Calu3 (cell line): ENCODE results near the gene TRAF3IP3. TPM values are rescaled to one million over a fixed set of nuclear protein-coding genes. Genes with fewer than 3 reads are reported as not detected.
"Not testable (repeated sequence)": the region's sequence is repeated elsewhere in the genome, so short reads cannot be mapped to it uniquely, and the experiment has no call there.

Source experiments
- BruUV-seq: library from RNA; stranded (reverse); fragments of 400-500 nt; replicated peaks from 2 replicates; lab custom pipeline; 2021; lab: Mats Ljungman, UMichigan
- CTCF ChIA-PET: fragments of 300-600 bp; sonication (Branson Sonifier 250); formaldehyde crosslinking; loops from one replicate; lab custom pipeline; 2022; ENCODE audit warnings: antibody characterized with exemption; lab: Charles Lee
- DNase-seq: peaks from one replicate; pipeline ENCODE4 v3.0.0; 2022
- H3K27ac Mint-ChIP-seq: one replicate; pipeline ENCODE4 v1.8.0; 2022; ENCODE audit warnings: mixed read lengths; ENCODE audit not compliant: unreplicated experiment
- H3K27me3 Mint-ChIP-seq: one replicate; pipeline ENCODE4 v1.8.0; 2022; ENCODE audit warnings: mixed read lengths; ENCODE audit not compliant: unreplicated experiment
- H3K36me3 Mint-ChIP-seq: one replicate; pipeline ENCODE4 v1.8.0; 2022; ENCODE audit warnings: mild to moderate bottlenecking, moderate library complexity, mixed read lengths; ENCODE audit not compliant: insufficient read depth, unreplicated experiment
- H3K4me1 Mint-ChIP-seq: one replicate; pipeline ENCODE4 v1.8.0; 2022; ENCODE audit warnings: mild to moderate bottlenecking, low read depth, mixed read lengths; ENCODE audit not compliant: unreplicated experiment
- H3K4me3 Mint-ChIP-seq: one replicate; pipeline ENCODE4 v1.8.0; 2022; ENCODE audit warnings: mild to moderate bottlenecking, low read depth, moderate library complexity, mixed read lengths; ENCODE audit not compliant: unreplicated experiment
- H3K9me3 Mint-ChIP-seq: one replicate; pipeline ENCODE4 v1.8.0; 2022; ENCODE audit warnings: low read depth, mixed read lengths; ENCODE audit not compliant: unreplicated experiment
- intact Hi-C: fragments of 100-400 bp; cut with micrococcal nuclease; formaldehyde crosslinking; loops from one replicate; pipeline ENCODE4 v1.10.0; 2022; ENCODE audit not compliant: unreplicated experiment
- total RNA-seq: library from RNA; stranded (reverse); gene quantifications from 2 replicates; pipeline ENCODE4 v1.2.3, GENCODE V29; 2022
- TF ChIP-seq, protein P1 (sequence below): fragments of 200-600 bp; IDR thresholded peaks from one replicate; pipeline ENCODE4 v1.8.0; 2022; ENCODE audit warnings: antibody characterized with exemption; ENCODE audit not compliant: unreplicated experiment

The TRAF3IP3 gene
- total RNA-seq, 1 experiment from 2014 or later = not detected

DNA sequence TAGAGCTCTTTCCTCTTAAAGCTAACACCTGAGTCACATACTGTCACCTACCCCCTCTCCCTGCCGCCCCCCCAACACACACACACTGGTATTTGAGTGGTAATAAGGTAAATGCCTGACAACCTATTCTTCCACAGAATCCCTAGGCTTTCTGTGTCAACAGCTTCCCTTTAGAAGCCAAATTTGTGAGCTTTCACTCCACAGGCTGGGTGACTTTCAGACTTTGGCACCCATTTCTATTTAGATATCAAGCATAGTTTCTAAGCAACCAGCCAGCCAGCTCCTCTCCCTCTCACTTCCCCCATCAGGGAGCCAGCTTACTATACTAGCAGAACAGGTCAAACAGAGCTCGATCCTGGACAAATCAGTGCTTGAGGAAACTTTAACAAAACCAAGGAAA lies 31.7 kb downstream of the TRAF3IP3 start:
- CTCF ChIA-PET = interaction anchor here (0.7 to 1.0 kb wide), 3 partner anchors 11 to 273 kb away, joined by 3 to 4 read pairs (median 3); no protein-coding TSS in a partner anchor
- peak overlapping the region; percentile 51 for H3K27ac Mint-ChIP-seq

DNA sequence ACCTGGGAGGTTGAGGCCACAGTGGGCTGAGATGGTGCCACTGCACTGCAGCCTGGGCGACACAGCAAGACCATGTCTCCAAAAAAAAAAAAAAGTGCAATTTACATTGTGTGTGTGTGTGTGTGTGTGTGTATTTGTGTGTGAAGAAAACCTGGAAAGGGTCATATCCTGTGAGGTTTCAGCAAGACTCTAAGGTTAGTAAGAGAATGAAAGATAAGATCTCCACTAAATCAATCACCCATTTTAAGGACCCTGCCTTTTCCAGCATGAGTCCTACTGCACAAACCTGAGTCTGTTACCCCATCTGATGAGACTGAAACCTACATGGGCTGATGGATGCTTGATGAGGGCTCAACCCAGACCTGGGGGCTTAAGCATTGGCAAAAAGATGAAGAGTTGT lies 33.4 kb downstream of the TRAF3IP3 start:
- CTCF ChIA-PET = no interaction called here
- no peaks in the 10 kb centered on the region for H3K9me3 Mint-ChIP-seq
- no TSS peak for BruUV-seq
- H3K4me3 Mint-ChIP-seq = no peak overlapping the region
- peaks cover 43% of the 10 kb centered on the region for H3K36me3 Mint-ChIP-seq
- intact Hi-C loops = no loop called here
- TF ChIP-seq, protein P1, sequence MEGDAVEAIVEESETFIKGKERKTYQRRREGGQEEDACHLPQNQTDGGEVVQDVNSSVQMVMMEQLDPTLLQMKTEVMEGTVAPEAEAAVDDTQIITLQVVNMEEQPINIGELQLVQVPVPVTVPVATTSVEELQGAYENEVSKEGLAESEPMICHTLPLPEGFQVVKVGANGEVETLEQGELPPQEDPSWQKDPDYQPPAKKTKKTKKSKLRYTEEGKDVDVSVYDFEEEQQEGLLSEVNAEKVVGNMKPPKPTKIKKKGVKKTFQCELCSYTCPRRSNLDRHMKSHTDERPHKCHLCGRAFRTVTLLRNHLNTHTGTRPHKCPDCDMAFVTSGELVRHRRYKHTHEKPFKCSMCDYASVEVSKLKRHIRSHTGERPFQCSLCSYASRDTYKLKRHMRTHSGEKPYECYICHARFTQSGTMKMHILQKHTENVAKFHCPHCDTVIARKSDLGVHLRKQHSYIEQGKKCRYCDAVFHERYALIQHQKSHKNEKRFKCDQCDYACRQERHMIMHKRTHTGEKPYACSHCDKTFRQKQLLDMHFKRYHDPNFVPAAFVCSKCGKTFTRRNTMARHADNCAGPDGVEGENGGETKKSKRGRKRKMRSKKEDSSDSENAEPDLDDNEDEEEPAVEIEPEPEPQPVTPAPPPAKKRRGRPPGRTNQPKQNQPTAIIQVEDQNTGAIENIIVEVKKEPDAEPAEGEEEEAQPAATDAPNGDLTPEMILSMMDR = no peak
- no peak for DNase-seq
- peaks cover 37% of the 10 kb centered on the region for H3K4me1 Mint-ChIP-seq
- no peaks in the 10 kb centered on the region for H3K27me3 Mint-ChIP-seq
- H3K27ac Mint-ChIP-seq = no peak overlapping the region

More for the DNA sequence above, 31.7 kb downstream of the TRAF3IP3 start:
- no peak overlapping the region for H3K4me3 Mint-ChIP-seq
- TF ChIP-seq, protein P1 = no peak
- peaks cover 48% of the 10 kb centered on the region for H3K4me1 Mint-ChIP-seq
- H3K9me3 Mint-ChIP-seq = no peaks in the 10 kb centered on the region
- intact Hi-C loops = no loop called here
- DNase-seq = peak; percentile 51
- H3K36me3 Mint-ChIP-seq = peaks cover 47% of the 10 kb centered on the region
- BruUV-seq = no TSS peak
- no peaks in the 10 kb centered on the region for H3K27me3 Mint-ChIP-seq

DNA sequence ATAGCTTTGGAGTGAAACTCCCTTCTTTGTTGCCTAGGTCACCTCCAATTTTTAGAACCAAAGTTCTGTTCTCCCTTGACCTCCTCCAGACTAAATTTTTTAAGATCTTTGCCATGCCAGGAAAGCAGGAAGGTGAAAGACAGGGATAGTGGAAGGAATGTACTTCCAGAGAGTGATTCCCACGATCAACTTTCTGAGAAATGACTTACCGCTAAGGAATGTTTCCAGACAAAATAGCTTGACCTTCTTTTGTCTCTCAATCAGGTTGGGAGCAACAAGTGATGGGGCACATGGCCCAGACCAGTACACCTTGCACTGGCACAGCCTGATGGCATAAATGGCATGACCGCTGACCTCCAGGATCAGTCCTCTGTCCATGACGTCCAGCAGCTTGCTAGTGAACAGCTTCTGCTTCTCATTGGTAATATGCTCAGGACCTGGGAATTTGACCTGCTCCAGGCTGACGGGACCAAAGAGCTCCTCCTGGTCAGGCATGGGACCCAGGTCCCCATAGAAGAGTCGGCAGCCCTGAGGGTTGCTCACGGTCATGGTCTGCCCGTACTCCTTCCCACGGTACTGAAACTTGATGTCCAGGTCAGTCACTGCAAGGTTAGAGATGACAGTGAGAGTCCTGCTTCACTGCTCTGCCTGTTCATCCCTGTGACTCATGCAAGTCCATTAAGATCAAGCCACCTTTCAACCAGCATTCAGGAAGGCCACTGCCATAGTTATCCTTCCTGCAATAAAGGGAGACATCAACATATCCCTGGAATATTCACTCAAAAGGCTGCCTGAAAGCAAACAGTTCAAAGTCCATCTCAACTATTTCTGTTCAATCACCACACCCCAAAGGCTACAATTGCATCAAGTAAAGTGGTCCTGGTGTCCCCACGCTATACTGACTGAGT lies 34.7 kb downstream of the TRAF3IP3 start:
- Mint-ChIP-seq H3K27ac (no peak overlapping the region), H3K4me3 (no peak overlapping the region), H3K9me3 (no peaks in the 10 kb centered on the region), H3K36me3 (peaks cover 35% of the 10 kb centered on the region), H3K27me3 (no peaks in the 10 kb centered on the region), H3K4me1 (peaks cover 31% of the 10 kb centered on the region)
- no peak for DNase-seq
- BruUV-seq = no TSS peak
- intact Hi-C loops = no loop called here
- TF ChIP-seq, protein P1 = no peak
- CTCF ChIA-PET = no interaction called here

DNA sequence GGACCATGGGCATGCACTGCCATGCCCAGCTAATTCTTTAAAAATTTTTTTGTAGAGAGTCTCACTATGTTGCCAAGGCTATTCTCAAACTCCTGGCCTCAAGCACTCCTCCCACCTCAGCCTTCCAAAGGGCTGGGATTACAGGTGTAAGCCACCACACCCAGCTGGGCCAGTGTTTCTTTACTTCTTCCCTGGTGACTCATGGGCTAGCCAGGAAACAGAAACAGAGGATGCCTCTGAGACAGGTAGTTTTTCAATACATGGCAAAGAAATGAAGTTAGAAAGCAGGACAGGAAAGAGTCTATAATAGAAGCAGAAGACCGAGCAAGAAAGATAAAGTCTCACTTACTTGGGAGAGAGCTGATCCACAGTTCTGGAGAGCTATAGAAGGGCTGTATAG lies 36.1 kb downstream of the TRAF3IP3 start:
- CTCF ChIA-PET = interaction anchor here (0.6 kb wide), 1 partner anchor 223 kb away, joined by 3 read pairs; no protein-coding TSS in a partner anchor
- DNase-seq = peak; percentile 38
- peak overlapping the region; percentile 10 for H3K27ac Mint-ChIP-seq
- intact Hi-C loops = no loop called here
- H3K9me3 Mint-ChIP-seq = no peaks in the 10 kb centered on the region
- H3K27me3 Mint-ChIP-seq = no peaks in the 10 kb centered on the region
- no peak overlapping the region for H3K4me3 Mint-ChIP-seq
- peaks cover 34% of the 10 kb centered on the region for H3K36me3 Mint-ChIP-seq
- H3K4me1 Mint-ChIP-seq = peaks cover 30% of the 10 kb centered on the region
- TF ChIP-seq, protein P1 = no peak
- BruUV-seq = no TSS peak

DNA sequence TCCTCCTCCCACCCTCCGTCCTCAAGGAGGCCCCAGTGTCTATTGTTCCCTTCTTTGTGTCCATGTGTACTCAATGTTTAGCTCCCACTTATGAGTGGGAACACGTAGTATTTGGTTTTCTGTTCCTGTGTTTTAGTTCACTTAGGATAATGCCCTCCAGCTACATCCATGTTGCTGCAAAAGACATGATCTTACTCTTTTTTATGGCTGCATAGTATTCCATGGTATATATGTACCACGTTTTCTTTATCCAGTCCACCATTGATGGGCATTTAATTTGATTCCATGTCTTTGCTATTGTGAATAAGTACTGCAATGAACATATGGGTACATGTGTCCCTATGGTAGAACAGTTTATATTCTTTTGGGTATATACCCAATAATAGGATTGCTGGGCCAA lies 37.9 kb downstream of the TRAF3IP3 start:
- H3K4me3 Mint-ChIP-seq, CTCF ChIA-PET, H3K27ac Mint-ChIP-seq, H3K27me3 Mint-ChIP-seq, BruUV-seq, intact Hi-C loops, H3K9me3 Mint-ChIP-seq, DNase-seq: not testable (repeated sequence)
- Mint-ChIP-seq H3K4me1 (peaks cover 25% of the 10 kb centered on the region), H3K36me3 (peaks cover 31% of the 10 kb centered on the region)
